ENCODE data around the gene ZNF584.
"Not testable (repeated sequence)": the region's sequence is repeated elsewhere in the genome, so short reads cannot be mapped to it uniquely, and the experiment has no call there.

Gene ZNF584

DNA sequence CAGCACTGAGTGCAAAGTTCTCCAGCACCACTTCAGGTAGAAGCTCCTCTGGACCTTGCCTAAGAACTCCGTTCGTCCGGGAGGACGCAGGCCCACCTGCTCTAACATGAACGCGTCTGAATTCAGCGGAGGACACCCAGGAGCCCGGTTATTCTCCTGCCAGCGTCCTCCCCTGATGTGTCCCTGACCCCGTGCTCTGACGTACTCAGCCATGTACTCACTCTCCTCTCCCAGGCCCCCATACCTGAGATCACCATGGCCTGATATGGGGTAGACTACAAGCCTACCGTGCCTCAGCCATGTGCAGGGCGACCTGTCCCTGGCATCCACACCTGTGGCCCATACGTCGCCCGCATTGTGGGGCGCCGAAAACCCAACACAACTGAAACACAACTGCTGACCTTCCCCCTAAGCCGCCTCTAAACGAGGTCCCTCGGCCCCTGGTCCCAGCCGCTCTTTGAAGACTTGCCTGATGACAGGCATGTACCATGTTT, 744 bp upstream of the ZNF584 start:
- DNase-seq: no peak

DNA sequence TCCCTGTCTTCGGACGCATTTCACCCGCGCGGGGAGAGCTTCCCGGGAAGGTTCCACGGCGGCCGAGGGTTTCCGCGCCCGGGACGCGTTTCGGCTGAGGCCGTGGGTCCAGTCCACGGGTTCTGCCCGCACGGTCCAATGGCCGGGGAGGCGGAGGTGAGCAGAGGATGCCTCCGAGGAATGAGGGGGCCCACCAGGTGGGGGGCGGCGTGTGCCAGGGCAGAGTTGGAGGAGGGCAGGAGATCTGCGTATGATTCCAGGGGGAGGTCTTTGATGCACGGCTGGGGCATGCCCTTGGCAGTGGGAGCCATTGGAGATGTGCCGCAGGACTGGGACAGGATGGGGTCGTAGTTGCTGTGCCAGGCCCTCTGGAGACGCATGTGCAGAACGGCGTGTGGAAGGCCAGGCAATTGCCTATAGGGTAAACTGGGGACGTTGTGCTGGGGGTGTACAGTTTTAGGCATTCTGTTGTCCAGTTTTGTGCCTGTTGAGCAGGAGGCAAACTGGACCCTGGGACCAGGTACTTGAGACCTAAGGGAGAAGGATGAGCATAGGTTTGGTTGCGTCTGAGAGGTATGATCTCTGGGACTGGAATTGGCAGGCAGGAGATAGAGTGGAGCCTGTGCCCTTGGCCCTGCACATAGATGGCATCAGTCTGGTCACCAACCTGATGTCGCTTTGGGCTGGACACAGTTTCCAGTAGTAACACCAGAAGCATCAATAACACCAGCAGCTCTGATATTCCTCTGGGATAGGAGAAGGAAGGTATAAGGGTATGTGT, 751 bp downstream of the ZNF584 start:
- no peak for DNase-seq

DNA sequence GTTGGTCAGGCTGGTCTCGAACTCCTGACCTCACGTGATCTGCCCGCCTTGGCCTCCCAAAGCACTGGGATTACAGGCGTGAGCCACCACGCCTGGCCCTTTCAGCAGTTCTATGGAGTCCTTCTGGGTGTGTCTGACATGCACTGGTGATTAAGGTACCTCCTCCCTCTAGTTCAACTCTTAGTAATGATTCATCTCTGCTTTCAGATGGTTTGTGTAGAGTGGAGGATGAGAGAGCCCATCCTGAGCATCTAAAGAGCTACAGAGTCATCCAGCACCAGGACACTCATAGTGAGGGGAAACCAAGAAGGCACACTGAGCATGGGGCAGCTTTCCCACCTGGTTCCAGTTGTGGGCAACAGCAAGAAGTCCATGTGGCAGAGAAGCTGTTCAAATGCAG, 8.2 kb downstream of the ZNF584 start:
- no peak for DNase-seq

DNA sequence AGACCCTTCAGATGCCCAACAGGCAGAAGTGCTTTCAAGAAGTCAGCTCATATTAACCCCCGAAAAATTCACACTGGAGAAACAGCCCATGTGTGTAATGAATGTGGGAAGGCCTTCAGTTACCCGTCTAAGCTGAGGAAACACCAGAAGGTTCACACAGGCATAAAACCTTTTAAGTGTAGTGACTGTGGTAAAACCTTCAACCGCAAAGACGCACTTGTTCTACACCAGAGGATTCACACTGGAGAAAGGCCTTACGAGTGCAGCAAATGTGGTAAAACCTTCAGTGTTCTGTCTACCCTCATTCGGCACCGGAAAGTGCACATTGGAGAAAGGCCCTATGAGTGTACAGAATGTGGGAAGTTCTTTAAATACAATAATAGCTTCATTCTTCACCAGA, 8.6 kb downstream of the ZNF584 start:
- no peak for DNase-seq

DNA sequence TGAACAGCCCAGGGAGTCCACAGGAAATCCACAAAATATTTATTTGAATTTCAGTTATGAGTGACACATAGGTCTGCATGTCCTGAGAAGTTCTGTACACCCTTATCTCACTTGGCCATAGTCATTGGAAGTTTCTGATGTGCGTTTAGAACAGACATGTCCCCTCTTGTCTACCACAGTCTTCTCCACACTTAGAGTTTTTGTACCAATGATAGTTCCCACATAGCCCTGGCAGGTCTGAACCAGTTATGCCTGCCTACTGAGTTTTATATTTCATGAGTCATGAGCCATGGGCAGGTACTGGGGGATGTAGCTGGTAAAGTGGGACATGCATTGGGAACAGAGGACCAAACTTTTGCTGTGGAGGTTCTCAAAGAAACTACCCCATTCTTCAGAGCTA, 20.2 kb downstream of the ZNF584 start:
- no peak for DNase-seq

DNA sequence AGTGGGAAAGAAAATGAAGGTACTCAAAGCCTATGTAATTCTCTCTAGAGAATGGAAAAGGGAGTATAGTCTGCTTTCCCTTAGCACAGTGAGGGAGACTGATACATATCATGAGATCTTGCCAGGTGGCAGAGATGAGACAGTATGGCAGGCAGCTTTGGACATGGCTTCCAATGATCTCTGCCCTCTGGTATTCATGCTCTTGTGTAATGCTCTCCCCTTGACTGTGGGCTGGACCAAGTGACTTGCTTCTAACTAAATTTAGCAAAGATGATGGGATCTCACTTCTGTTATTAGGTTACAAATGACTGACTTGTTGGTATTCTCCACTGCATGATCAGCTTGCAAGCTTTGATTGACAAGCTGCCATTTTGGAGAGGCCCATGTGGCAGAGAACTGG, 21.3 kb downstream of the ZNF584 start:
- no peak for DNase-seq

DNA sequence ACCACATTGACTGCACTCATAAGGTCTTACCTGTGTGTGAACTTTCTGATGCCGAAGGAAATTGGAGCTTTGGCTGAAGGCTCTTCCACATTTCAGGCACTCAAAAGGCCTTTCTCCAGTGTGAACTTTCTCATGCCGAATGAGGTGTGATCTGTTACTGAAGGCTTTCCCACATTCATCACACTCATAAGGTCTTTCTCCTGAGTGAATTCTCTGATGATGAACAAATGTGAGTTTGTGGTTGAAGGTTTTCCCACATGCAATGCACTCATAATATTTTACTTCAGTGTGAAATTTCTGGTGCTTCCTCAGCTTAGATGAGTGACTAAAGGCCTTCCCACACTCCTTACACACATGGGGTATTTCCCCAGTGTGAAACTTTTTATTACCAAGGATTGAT, 25.8 kb downstream of the ZNF584 start:
- no peak for DNase-seq

DNA sequence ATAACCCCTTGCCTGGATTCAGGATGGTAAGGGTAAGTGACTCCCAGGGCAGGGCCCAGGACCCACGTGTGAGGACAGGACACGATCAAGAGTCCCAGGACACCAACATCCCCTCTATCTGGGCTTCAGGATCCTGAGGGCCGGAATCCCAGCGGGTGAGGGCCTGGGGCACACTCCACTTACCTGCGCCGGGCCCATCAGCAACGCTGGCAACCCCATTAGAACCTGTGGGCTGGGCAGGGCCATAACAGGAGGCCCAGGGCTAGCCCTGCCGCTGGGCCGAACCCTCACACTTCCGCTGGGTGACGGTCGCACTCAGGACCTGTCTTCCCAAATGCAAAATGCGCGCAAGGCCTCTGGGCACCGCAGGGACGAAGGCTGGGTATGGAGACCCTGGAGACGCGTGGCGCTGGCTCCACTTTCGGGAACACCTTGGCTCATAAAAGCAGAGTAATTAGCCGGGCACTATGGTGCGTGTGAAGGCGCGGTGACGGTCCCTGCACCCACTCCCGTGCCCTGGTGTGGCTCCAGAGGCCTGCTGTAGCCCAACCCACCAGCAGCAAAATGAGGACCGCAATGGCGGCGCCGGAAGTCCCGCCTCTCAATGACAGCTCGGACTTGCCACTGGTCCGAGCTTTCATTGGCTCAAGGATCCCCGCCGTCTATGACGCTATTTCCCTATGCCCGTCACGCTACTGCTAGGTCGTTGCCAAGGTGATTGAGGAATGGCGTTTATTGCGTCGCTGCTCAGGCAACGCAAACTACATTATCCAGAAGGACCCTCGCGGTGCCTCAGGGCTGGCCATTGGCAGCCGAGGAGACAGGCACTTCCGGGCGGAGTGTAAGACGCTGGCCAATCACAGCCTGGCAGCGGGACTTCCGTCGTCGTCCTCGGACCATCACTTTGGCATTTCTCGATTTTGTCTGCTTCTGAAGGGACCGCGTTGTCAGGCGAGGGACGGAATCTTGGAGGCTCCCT, 31.4 kb downstream of the ZNF584 start, which contains the start of gene ZNF132:
TSS of gene ZNF132 (minus strand) at position 578 of the 979 bp plus-strand sequence. CDS start at position 246, 332 bp downstream.
- peak; percentile 91 to 93 for DNase-seq

DNA sequence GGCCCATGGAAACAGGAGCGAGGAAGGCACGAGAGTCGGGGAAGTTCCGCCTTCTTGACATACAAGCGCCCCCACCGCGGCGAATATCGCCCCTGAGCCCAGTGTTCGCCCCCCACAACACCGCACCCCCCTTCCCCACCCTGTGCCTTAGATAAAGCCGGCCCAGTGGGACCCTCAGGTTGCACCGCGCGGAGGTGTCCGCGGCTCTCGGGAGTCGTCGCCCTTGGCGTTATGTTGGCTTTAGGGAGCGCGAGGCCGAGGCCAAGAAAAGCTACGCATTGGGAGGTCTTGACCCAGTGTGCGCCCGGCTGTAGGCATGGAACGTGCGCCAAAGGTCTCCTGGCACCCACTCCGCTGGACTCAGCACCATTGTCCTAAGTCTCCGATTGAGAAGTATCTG, 32.1 kb downstream of the ZNF584 start:
- DNase-seq: no peak

DNA sequence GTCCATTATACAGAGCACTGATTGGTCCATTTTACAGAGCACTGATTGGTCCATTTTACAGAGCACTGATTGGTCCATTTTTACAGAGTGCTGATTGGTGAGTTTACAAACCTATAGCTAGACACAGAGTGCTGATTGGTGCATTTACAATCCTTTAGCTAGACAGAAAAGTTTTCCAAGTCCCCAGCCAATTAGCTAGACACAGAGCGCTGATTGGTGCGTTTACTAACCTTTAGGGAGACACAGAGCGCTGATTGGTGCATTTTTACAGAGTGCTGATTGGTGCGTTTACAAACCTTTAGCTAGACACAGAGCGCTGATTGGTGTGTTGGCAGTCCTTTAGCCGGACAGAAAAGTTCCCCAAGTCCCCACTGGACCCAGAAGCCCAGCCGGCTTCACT, 34.5 kb downstream of the ZNF584 start:
- DNase-seq: not testable (repeated sequence)

DNA sequence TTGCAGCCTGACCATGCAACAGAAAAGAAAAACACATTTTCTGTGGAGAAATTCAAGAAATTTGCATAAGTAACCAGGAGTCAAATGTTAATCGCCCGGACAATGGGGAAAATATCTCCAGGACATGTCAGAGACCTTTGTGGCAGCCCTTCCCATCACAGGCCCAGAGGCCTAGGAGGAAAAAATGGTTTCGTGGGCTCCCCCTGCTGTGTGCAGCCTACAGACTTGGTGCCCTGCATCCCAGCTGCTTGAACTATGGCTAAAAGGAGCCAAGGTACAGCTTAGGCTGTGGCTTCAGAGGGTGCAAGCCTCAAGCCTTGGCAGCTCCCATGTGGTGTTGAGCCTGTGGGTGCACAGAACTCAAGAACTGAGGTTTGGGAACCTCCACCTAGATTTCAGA, 40.4 kb downstream of the ZNF584 start:
- not testable (repeated sequence) for DNase-seq

DNA sequence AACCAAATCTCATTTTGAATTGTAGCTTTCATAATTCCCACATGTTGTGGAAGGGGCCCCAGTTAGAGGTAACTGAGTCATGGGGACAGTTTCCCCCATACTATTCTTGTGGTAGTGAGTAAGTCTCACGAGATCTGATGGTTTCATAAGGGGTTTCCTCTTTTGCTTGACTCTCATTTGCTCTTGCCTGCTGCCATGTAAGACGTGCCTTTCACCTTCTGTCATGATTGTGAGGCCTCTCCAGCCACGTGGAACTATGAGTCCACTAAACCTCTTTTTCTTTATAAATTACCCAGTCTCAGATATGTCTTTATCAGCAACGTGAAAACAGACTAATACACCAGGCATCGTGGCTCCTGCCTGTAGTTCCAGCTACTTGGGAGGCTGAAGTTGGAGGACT, 41.5 kb downstream of the ZNF584 start:
- not testable (repeated sequence) for DNase-seq

DNA sequence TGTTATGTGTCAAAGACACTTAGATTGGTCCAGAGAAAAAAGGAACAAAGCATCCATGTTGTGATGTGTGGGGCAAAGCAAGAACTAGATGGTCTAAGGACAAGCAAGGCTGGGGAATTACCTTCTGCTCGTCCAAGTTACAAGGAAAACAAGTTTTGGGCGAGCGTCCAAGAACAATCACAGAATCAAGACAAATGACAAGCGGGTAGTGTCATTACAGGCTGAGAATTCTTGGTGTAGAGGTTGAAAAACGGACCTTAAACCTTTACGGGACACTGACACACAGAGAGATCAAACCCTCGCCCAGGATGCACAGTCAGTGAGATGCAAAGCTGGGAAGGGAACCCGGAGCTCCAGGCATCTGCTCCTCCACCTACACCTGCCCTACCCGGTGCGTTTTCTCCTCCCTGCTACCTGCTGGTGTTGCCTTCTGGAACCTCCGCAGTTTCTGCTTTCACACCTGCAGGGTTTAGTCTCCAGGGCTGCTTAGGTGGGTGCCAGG, 42.5 kb downstream of the ZNF584 start:
- no peak for DNase-seq

DNA sequence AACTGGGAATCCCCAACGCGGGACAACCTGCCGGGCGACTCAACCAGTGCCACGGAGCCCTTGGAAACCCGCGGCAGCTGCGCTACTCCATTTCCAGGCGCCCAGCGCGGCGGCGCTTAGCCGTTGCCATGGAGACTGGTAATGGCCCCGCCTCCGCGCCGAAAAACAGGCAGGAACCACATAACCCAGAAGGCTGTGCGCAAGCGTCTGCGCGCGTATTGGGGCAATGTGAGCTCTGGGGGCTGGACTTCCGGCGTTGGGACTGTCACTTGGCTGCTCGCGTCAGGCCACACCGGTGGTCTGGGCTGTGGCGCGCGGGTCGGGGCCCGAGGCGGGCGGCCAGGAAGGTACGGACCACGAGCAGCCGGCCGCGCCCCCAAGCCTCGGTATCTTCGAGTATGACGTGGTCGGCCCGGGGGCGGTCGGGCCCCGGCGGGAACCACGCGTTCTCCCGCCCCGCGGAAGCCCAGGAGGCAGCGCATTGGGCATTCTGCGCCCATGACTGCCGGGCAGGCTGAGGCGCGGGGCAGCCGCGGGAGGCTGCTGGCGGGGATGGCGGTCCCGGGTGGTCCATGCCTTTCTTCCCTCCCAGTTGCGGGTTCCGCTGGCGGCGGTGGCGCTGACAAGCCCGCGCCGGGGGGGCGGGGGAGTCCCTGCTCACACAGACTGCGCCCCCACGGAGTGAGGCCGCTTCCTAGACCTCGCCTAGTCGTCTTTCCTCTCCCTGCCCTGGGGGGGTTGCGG, 43.1 kb downstream of the ZNF584 start, which contains the start of gene ZNF324B:
TSS of gene ZNF324B (plus strand) at position 265 of the 744 bp plus-strand sequence. CDS start 2,080 bp downstream, outside the sequence.
- peak; percentile 93 to 97 for DNase-seq

DNA sequence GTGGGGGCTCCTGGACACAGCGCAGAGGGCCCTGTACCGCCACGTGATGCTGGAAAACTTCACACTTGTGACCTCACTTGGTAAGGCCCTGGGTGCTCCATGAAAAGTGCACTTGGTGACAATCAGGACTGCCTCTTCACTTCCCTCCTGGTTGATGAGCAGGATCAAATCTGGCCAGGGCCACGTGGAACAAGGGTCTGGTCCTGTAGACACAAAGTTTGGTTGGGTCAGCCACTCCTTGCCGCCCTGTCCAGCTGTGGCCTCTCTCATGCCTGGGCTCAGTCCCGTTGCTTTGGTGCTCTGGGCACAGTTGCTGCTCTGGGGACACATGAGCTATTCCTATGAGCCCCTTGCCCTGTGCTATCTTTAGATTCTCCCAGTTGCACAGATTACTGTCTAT, 45.3 kb downstream of the ZNF584 start:
- no peak for DNase-seq

DNA sequence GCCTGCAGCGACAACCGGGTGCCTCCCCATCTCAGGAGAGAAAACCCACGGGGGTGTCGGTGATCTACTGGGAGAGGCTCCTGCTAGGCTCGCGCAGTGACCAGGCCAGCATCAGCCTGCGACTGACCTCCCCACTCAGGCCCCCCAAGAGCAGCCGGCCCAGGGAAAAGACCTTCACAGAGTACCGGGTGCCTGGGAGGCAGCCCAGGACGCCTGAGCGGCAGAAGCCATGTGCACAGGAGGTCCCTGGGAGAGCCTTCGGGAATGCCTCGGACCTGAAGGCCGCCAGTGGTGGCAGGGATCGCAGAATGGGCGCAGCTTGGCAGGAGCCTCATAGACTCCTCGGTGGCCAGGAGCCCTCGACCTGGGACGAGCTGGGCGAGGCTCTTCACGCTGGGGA, 46.9 kb downstream of the ZNF584 start:
- no peak for DNase-seq

DNA sequence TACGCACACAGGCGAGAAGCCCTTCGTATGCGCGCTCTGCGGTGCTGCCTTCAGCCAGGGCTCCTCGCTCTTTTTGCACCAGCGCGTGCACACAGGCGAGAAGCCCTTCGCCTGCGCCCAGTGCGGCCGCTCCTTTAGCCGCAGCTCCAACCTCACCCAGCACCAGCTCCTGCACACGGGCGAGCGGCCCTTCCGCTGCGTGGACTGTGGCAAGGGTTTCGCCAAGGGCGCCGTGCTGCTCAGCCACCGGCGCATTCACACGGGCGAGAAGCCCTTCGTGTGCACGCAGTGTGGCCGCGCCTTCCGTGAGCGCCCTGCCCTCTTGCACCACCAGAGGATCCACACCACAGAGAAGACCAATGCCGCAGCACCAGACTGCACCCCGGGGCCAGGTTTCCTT, 47.7 kb downstream of the ZNF584 start:
- DNase-seq: no peak

DNA sequence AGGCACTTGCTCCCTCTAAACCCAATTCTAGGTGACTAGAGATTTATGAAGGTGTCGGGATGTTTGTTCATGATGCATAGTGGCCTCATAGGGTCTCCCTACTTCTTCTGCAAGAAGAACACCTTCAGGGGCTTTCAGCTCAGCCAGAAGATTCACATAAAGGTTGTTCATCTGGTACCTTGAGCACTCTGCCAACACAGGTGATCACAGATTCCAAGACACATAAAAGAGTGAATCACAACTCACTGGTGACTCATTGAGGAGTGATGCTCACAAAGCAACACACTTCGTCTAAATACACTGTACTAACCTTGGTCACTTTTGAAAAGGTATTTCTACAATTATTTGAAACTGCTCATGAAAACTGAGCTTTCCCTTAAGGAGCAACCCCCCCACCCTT, 51.6 kb downstream of the ZNF584 start:
- DNase-seq: no peak

DNA sequence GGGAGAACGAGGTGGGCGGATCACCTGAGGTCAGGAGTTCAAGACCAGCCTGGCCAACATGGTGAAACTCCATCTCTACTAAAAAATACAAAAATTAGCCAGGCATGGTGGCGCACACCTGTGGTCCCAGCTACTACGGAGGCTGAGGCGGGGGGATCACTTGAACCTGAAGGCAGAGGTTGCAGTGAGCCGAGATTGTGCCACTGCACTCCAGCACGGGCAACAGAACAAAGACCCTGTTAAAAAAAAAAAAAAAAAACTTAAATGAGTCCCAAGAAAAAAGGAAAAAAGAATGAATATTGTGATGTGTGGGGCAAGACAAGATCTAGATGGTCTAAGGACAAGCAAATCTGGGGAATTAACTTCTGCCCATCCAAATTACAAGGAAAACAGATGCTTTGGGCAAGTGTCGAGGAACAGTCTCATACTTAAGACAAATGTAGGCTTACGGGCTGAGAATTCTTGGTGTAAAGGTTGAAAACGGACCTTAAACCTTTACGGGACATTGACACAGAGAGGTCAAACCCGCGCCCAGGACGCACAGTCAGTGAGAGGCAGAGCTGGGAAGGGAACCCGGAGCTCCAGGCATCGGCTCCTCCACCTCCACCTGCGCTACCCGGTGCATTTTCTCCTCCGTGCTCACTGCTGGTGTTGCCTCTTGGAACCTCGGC, 57.8 kb downstream of the ZNF584 start:
- no peak for DNase-seq

DNA sequence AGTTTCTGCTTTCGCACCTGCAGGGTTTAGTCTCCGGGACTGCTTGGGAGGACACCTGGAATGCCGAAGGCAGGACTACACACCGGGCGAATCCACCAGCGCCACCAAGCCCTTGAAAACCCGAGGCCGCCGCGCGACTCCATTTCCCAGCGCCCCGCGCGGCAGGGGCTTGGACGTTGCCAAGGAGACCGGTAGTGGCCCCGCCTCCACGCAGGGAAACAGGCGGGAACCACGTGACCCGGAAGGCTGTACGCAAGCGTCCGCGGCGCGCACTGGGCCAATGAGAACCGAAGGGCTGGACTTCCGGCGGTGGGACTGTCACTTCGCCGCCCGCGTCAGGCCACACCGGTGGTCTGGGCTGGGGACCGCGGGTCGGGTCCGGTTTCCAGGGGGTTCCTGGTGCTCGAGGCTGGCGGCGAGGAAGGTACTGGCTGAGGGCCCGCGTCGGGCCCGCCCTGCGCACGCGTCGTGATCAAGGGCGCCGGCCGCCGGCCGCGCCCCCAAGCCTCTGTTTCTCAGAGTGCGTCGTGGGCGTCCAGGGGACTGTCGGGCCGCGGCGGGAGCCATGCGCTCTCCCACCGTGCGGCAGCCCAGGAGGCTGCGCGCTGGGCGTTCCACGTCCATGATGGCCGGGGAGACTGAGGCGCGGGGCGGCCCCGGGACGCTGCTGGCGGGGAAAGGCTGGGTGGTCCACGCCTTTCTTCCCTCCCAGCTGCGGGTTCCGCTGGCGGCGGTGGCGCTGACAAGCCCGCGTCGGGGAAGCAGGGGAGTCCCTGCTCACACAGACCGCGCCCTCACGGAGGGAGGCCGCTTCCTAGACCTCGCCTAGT, 58.5 kb downstream of the ZNF584 start, which contains the start of gene ZNF324:
TSS of gene ZNF324 (plus strand) at position 321 of the 830 bp plus-strand sequence. CDS start 2,106 bp downstream, outside the sequence.
- DNase-seq: peak; percentile 94 to 98
